Germinal center (tissue), 1 donor: ENCODE results near the gene RNF144B.
A peak's percentile ranks its signal among the peaks of the same experiment; 100 is the strongest.
"Not testable (repeated sequence)": the region's sequence is repeated elsewhere in the genome, so short reads cannot be mapped to it uniquely, and the experiment has no call there.

Experiments used
- DNase-seq: peaks from one replicate; pipeline ENCODE4 v3.0.0; 2012; ENCODE audit warnings: mixed read lengths, low spot score

The RNF144B gene

GRCh38 chr6:18445228-18445627 is 58.1 kb downstream of the RNF144B start:
- no peak for DNase-seq

DNA sequence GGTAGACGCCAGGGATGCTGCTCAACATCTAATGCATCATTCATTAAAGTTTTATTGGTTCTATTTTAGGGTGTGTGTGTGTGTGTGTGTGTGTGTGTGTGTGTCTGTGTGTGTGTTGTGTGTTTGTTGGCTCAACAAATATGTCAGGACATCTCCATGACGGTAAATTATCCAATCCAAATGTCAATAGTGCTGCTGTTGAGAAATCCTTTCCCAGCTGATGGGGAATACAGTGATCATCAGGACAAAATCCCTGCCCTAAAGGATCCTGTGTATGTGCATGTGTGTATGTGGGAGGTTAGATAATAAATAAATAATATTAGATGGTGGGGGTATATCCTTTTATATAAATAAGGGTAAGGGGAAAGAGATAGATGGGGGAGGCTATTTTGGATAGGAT is 59.6 kb downstream of the RNF144B start:
- DNase-seq: no peak

GRCh38 chr6:18447552-18447951 is 60.4 kb downstream of the RNF144B start:
- DNase-seq: no peak

DNA sequence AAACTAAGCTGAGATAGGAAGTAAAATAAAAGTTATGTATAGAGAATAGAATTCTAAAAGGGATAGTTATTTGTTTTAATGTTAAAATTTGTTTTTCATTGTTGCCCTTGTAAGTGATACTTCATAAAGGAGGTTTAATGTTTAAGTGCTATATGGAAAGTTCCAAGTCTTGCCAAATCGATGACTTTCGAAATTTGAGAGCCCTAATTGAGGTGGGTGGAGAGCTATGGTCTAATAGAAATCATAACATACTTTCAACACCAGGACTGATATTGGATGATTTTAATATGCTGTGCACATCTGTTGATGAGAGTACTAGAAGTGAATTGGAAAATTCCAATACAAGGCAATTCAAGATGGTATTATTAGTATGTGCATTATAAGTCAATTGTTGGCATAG is 64.6 kb downstream of the RNF144B start:
- no peak for DNase-seq

- no peak for DNase-seq
Measured at GRCh38 chr6:18454446-18454845, 67.3 kb downstream of the RNF144B start.

- no peak for DNase-seq
Measured at GRCh38 chr6:18457065-18457737, 70.1 kb downstream of the RNF144B start.

- not testable (repeated sequence) for DNase-seq
Measured at GRCh38 chr6:18458086-18458485, 70.9 kb downstream of the RNF144B start.

- no peak for DNase-seq
Measured at GRCh38 chr6:18463429-18463828, 76.3 kb downstream of the RNF144B start.

GRCh38 chr6:18464176-18464575 is 77.0 kb downstream of the RNF144B start:
- DNase-seq: no peak

DNA sequence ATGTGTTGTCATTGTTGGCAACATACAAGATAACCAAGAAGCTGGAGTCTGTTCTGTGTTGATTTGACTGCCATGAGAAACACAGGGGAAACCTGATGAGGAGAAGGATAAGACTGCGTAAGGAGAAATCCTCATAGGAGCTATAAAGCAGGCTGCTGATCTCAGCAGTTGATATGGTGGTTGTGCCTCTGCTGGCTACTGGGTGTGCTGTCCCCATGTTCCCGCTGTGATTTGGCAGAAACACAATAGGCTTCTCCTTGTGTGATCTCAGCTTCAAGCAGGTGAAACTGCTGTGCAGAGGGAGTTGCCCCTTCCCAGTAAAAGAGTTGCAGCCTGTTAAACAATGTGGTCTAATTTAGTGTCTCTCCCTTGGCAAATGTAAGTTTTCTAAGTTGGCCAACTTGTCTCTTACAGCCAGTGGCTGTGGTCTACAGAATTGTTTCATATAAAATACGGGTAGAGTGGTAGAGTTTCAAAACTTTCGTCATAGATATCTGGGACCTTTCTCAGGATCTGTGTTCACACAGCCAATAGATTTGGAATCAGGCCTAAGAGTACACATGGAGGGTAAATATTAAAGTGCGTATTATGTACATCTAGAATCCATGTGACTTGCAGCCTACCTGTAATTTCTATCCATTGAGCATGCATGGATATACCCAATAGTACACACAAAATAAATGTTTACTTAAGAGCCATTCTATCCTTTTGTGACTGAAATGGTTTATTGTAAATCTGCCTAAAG is 78.4 kb downstream of the RNF144B start:
- no peak for DNase-seq

GRCh38 chr6:18467741-18468502 is 80.8 kb downstream of the RNF144B start:
- DNase-seq: no peak

DNA sequence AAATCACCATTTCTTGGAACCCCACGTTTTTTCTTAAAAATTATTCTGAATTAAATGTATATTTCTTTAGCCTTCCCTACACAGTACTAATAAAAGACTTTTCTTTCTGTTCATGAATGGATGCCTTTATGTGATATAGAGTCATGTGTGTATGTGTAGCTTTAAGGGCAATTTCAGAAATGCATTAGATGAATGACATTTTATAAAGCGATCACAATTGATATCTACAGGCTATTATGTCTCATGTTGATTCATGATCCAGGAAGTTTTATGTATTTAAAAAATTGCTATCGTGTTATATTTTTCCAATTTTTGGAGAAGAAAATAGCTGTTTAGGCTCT is 81.3 kb downstream of the RNF144B start:
- DNase-seq: no peak

DNA sequence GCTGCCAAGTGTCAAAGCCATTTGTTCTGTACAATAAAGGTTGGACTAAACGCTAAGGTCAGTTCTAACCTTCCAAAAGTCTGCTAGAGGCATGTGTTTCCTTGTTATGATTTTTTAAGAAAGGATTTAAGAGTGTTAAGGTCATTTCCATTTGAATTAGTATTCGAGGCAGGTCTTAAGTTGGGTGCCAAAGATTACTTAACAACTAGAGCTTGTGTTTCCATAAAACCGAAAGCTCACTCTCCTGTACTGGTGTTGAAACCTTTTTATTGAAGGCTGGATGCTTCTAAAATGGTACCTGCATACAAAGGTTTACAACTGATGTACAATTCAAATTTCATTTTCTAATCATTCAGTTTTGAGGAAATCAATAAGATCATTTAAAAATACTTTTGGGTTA is 82.4 kb downstream of the RNF144B start:
- DNase-seq: no peak

GRCh38 chr6:18471232-18471964 is 84.2 kb downstream of the RNF144B start:
- no peak for DNase-seq

DNA sequence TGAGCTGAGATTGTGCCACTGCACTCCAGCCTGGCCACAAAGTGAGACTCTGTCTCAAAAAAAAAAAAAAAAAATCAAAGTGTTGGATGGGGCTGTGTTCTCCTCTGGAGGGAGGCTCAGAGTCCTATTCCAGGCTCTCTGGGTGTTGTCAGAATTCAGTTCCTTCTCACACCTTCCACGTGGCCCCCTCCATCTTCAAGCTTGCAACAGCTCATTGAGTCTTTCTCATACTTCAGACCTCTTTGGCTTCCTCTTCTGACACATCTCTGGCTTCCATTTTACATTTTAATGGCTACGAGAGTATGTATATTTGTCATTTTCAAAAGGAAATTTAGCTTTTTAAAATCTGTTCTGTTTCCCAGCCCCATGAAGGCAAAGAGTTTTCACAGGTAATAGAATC is 85.8 kb downstream of the RNF144B start:
- no peak for DNase-seq

DNA sequence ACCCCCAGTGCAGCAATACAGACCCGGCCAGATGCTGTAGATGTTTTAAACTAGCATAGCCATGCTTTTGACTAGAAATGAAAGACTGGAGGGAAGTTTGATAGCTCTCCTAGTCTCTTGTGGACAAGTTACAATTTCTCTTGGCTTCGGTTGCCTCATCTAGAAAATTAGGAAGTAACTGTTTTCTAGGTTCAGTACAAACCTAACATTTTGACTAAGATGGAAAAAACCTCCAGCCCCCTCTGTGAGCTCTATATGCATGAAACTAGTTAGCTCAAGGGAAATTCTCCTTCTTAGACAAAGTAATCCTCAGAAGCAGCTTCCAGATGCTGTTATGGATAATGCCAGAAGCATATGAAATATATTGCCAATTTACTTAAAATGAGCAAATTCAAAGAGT is 86.6 kb downstream of the RNF144B start:
- no peak for DNase-seq

GRCh38 chr6:18477301-18477941 is 90.3 kb downstream of the RNF144B start:
- peak; percentile 51 for DNase-seq

DNA sequence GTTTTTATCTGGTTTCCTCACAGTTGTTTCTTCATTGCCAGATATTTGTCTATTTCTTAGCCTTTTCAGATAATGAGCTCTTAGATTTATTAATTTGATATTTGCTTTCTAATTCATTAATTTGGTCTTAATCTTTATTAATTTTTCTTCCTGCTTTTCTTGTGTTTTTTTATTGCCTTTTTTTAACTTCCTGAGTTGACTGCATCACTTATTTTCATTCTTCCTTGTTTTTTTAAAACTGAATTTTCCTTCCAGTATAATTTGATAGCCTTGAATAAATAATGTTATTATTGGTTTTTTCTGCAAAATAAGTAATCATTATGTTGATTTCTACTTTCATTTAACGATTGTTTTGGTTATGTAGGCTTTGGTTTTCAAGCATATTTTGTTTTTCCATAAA is 91.5 kb downstream of the RNF144B start:
- no peak for DNase-seq

DNA sequence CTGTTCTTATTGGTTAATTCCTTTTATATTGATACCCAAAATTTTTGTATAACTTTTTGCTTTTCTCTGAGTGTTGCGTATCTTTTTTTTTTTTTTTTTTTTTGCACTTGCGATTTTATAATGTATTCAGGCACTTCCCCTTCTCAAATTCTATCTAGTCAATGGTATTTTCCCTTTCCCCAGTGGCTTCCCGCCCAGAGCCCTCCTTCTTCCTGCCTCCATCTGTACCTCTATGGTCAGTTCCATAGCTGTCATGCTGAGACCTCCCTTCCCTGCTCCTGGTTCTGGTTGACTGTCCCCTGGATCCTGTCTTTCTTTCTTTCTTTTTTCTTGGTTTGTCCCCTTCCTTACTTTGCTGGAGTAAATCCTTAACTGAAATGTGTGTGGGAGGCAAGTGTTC is 94.7 kb downstream of the RNF144B start:
- DNase-seq: no peak

- no peak for DNase-seq
Measured at GRCh38 chr6:18485660-18486435, 98.7 kb downstream of the RNF144B start.

GRCh38 chr6:18488004-18488403 is 100.9 kb downstream of the RNF144B start:
- DNase-seq: no peak
